H9 (cell line): ENCODE measurements around the gene OR1J2. TPM values are rescaled to one million over a fixed set of nuclear protein-coding genes. Genes with fewer than 3 reads are reported as not detected.

Source experiments
- DNase-seq: peaks from one replicate; pipeline ENCODE4 v3.0.0-alpha.2; 2017
- H2AFZ ChIP-seq: one replicate; pipeline ENCODE4 v1.6.1; 2013; ENCODE audit warnings: mild to moderate bottlenecking, low read length, control low read depth, moderate library complexity
- H2AK5ac ChIP-seq: 2 replicates; pipeline ENCODE4 v1.6.1; 2013; ENCODE audit warnings: low read length, control low read depth, mixed read lengths; ENCODE audit not compliant: insufficient read length
- H2BK120ac ChIP-seq: one replicate; pipeline ENCODE4 v1.6.1; 2013; ENCODE audit warnings: low read depth, mild to moderate bottlenecking, low read length, control low read depth, inconsistent platforms; ENCODE audit not compliant: poor library complexity, severe bottlenecking
- H2BK12ac ChIP-seq: 2 replicates; pipeline ENCODE4 v1.6.1; 2013; ENCODE audit warnings: low read length, control low read depth, mixed read lengths, low read depth; ENCODE audit not compliant: insufficient read length
- H2BK15ac ChIP-seq: 2 replicates; pipeline ENCODE4 v1.6.1; 2013; ENCODE audit warnings: low read depth, low read length, control low read depth
- H2BK20ac ChIP-seq: one replicate; pipeline ENCODE4 v1.6.1; 2013; ENCODE audit warnings: low read depth, mild to moderate bottlenecking, low read length, control low read depth, inconsistent platforms; ENCODE audit not compliant: poor library complexity, severe bottlenecking
- H2BK5ac ChIP-seq: 2 replicates; pipeline ENCODE4 v1.6.1; 2013; ENCODE audit warnings: low read length, control low read depth, mixed read lengths; ENCODE audit not compliant: insufficient read length
- H3K14ac ChIP-seq: 2 replicates; pipeline ENCODE4 v1.6.1; 2013; ENCODE audit warnings: low read length, control low read depth; ENCODE audit not compliant: insufficient read depth
- H3K18ac ChIP-seq: 2 replicates; pipeline ENCODE4 v1.6.1; 2013; ENCODE audit warnings: low read depth, mild to moderate bottlenecking, mixed read lengths, low read length, control low read depth; ENCODE audit not compliant: insufficient read length
- H3K23ac ChIP-seq: 2 replicates; pipeline ENCODE4 v1.6.1; 2013; ENCODE audit warnings: low read length, control low read depth, mixed read lengths, low read depth; ENCODE audit not compliant: insufficient read length
- H3K23me2 ChIP-seq: 2 replicates; pipeline ENCODE4 v1.6.1; 2013; ENCODE audit warnings: low read depth, mild to moderate bottlenecking, mixed read lengths, low read length, control low read depth; ENCODE audit not compliant: insufficient read length, poor library complexity, severe bottlenecking
- H3K27ac ChIP-seq: 2 replicates; pipeline ENCODE4 v1.5.1; 2013; ENCODE audit warnings: low read length, control low read depth, mixed read lengths, low read depth; ENCODE audit not compliant: insufficient read length
- H3K27me3 ChIP-seq: 2 replicates; pipeline ENCODE4 v1.6.1; 2013; ENCODE audit warnings: low read length, control low read depth, inconsistent platforms; ENCODE audit not compliant: insufficient read depth
- H3K4ac ChIP-seq: 2 replicates; pipeline ENCODE4 v1.6.1; 2013; ENCODE audit warnings: low read depth, mild to moderate bottlenecking, control low read depth, inconsistent platforms, low read length, moderate library complexity
- H3K4me1 ChIP-seq: 2 replicates; pipeline ENCODE4 v1.6.1; 2013; ENCODE audit warnings: low read length, control low read depth, inconsistent platforms; ENCODE audit not compliant: insufficient read depth
- H3K4me2 ChIP-seq: 2 replicates; pipeline ENCODE4 v1.6.1; 2013; ENCODE audit warnings: low read length, control low read depth, mixed read lengths; ENCODE audit not compliant: insufficient read length, insufficient read depth
- H3K56ac ChIP-seq: 2 replicates; pipeline ENCODE4 v1.6.1; 2013; ENCODE audit warnings: low read depth, mild to moderate bottlenecking, mixed read lengths, low read length, control low read depth; ENCODE audit not compliant: insufficient read length
- H3K79me1 ChIP-seq: 2 replicates; pipeline ENCODE4 v1.6.1; 2013; ENCODE audit warnings: low read depth, mild to moderate bottlenecking, moderate library complexity, low read length, control low read depth, inconsistent platforms; ENCODE audit not compliant: insufficient read depth, poor library complexity, severe bottlenecking
- H3K79me2 ChIP-seq: 2 replicates; pipeline ENCODE4 v1.6.1; 2013; ENCODE audit warnings: low read length, control low read depth, inconsistent platforms; ENCODE audit not compliant: insufficient read depth
- H3K9ac ChIP-seq: 2 replicates; pipeline ENCODE4 v1.6.1; 2013; ENCODE audit warnings: low read length, control low read depth, mixed read lengths; ENCODE audit not compliant: insufficient read length; ENCODE audit errors: extremely low read depth
- H3K9me3 ChIP-seq: one replicate; pipeline ENCODE4 v1.6.1; 2013; ENCODE audit warnings: low read depth, low read length, inconsistent platforms; ENCODE audit not compliant: control insufficient read depth
- H3T11ph ChIP-seq: one replicate; pipeline ENCODE4 v1.6.1; 2013; ENCODE audit warnings: mild to moderate bottlenecking, low read length, control low read depth, inconsistent platforms
- H4K20me1 ChIP-seq: one replicate; pipeline ENCODE4 v1.6.1; 2013; ENCODE audit not compliant: control insufficient read depth, insufficient read length, insufficient read depth
- H4K5ac ChIP-seq: 2 replicates; pipeline ENCODE4 v1.6.1; 2013; ENCODE audit warnings: low read depth, mild to moderate bottlenecking, mixed read lengths, low read length, control low read depth; ENCODE audit not compliant: insufficient read length
- H4K8ac ChIP-seq: replicated peaks from 2 replicates; pipeline ENCODE4 v1.6.1; 2013; ENCODE audit warnings: low read length, control low read depth, mixed read lengths, low read depth; ENCODE audit not compliant: insufficient read length
- H4K91ac ChIP-seq: 2 replicates; pipeline ENCODE4 v1.6.1; 2013; ENCODE audit warnings: low read depth, mild to moderate bottlenecking, moderate library complexity, mixed read lengths, low read length, control low read depth; ENCODE audit not compliant: insufficient read length
- H3K27ac Mint-ChIP-seq, 3 experiments: 2 replicates in 2 of 3; 3 replicates in 1 of 3; pipeline ENCODE4 v1.8.0; 2020 to 2021; ENCODE audit warnings: mixed read lengths in 3 of 3, mild to moderate bottlenecking in 1 of 3, moderate library complexity in 1 of 3
- H3K27me3 Mint-ChIP-seq: 2 replicates; pipeline ENCODE4 v1.8.0; 2021; ENCODE audit warnings: low read depth, mild to moderate bottlenecking, moderate library complexity, mixed read lengths
- H3K36me3 Mint-ChIP-seq, 3 experiments: 2 replicates in 2 of 3; 3 replicates in 1 of 3; pipeline ENCODE4 v1.8.0; 2020 to 2021; ENCODE audit warnings: low read depth in 3 of 3, mixed read lengths in 3 of 3; ENCODE audit not compliant: insufficient read depth in 1 of 3
- H3K4me1 Mint-ChIP-seq, 2 experiments: 2 replicates each; pipeline ENCODE4 v1.8.0; 2020; ENCODE audit warnings: mixed read lengths in 2 of 2
- H3K4me3 Mint-ChIP-seq, 2 experiments: 2 replicates in 1 of 2; 3 replicates in 1 of 2; pipeline ENCODE4 v1.8.0; 2020 to 2021; ENCODE audit warnings: mild to moderate bottlenecking in 2 of 2, mixed read lengths in 2 of 2, moderate library complexity in 1 of 2
- H3K9me3 Mint-ChIP-seq, 2 experiments: 2 replicates in 1 of 2; 3 replicates in 1 of 2; pipeline ENCODE4 v1.8.0; 2020; ENCODE audit warnings: mild to moderate bottlenecking in 2 of 2, mixed read lengths in 2 of 2, moderate library complexity in 1 of 2
- WGBS: extraction: QIAGEN DNeasy Blood & Tissue Kit; methylation state at CpG from one replicate; pipeline ENCODE4 v1.1.7; 2013; ENCODE audit warnings: missing lambda C conversion rate, low lambda C conversion rate, mixed read lengths; ENCODE audit not compliant: insufficient read length; ENCODE audit errors: extremely low coverage; 5-methylcytosine and 5-hydroxymethylcytosine counted together
- total RNA-seq: library from RNA; stranded (reverse); gene quantifications from 2 replicates; pipeline ENCODE4 v1.2.1, GENCODE V29; 2021
- TF ChIP-seq, protein P1 (sequence below): fragments of 200-600 bp; sonication (generic); conservative IDR thresholded peaks from 3 replicates; pipeline ENCODE4 v1.8.0; 2021; ENCODE audit warnings: antibody characterized with exemption, mild to moderate bottlenecking

Gene OR1J2
- total RNA-seq, 1 experiment from 2014 or later, result not detected

DNA sequence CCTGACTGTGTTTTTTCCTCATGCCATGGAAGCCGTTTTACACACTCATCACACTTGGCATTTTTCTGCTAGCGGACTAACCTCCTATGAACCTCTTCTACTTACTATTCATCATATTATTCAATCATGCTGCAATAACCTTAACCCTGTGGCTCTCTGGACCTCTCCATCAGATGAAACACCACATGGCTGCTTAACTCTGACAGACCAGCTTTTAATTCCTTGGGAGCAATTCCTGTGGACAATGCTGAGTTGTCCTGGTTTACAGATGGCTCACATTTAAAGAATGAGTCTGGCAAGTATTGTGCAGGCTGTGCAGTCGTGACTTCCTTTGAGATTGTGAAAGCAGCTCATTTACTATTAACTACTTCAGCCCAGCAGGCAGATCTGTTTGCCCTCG is 41.9 kb upstream of the OR1J2 start:
- Histone ChIP-seq H3K9me3 (peaks cover 26% of the 10 kb centered on the region), H3K56ac (no peak overlapping the region), H2AFZ (no peak overlapping the region), H3K4me2 (no peak overlapping the region), H3K23me2 (no peaks in the 10 kb centered on the region), H3K9ac (no peak overlapping the region), H3K14ac (no peak overlapping the region), H2BK120ac (no peak overlapping the region), H2AK5ac (no peak overlapping the region), H3K27me3 (no peaks in the 10 kb centered on the region), H3K4ac (no peak overlapping the region), H2BK5ac (no peak overlapping the region), H2BK15ac (no peak overlapping the region), H4K5ac (no peak overlapping the region), H2BK12ac (no peak overlapping the region), H3K23ac (no peak overlapping the region), H3T11ph (no peak overlapping the region), H3K27ac (no peak overlapping the region), H3K79me2 (no peaks in the 10 kb centered on the region), H4K20me1 (no peaks in the 10 kb centered on the region), H4K8ac (no peak overlapping the region), H3K18ac (no peak overlapping the region), H2BK20ac (no peak overlapping the region), H4K91ac (no peak overlapping the region), H3K79me1 (no peaks in the 10 kb centered on the region), H3K4me1 (no peaks in the 10 kb centered on the region)
- Mint-ChIP-seq H3K27me3 (peaks cover 14% of the 10 kb centered on the region), H3K27ac (no peak overlapping the region), H3K4me1 (peaks cover 3% of the 10 kb centered on the region in 2 experiments; a peak in 2 of 4 replicates), H3K4me3 (no peak overlapping the region), H3K9me3 (peaks cover 45 to 61% of the 10 kb centered on the region in 2 experiments), H3K36me3 (peaks cover 0 to 7% (median 0%) of the 10 kb centered on the region in 3 experiments; a peak in 2 of 7 replicates)
- TF ChIP-seq, protein P1, sequence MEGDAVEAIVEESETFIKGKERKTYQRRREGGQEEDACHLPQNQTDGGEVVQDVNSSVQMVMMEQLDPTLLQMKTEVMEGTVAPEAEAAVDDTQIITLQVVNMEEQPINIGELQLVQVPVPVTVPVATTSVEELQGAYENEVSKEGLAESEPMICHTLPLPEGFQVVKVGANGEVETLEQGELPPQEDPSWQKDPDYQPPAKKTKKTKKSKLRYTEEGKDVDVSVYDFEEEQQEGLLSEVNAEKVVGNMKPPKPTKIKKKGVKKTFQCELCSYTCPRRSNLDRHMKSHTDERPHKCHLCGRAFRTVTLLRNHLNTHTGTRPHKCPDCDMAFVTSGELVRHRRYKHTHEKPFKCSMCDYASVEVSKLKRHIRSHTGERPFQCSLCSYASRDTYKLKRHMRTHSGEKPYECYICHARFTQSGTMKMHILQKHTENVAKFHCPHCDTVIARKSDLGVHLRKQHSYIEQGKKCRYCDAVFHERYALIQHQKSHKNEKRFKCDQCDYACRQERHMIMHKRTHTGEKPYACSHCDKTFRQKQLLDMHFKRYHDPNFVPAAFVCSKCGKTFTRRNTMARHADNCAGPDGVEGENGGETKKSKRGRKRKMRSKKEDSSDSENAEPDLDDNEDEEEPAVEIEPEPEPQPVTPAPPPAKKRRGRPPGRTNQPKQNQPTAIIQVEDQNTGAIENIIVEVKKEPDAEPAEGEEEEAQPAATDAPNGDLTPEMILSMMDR, result no peak
- no peak for DNase-seq
- WGBS, result no CpG with 5 or more reads among the region's 4 CpGs
